ENCODE results near the gene DDX41. TPM values are rescaled to one million over a fixed set of nuclear protein-coding genes. Genes with fewer than 3 reads are reported as not detected.

DDX41 gene
- total and polyA plus RNA-seq, 8 donors: 24.3 to 88.1 (median 42.7) TPM

DNA sequence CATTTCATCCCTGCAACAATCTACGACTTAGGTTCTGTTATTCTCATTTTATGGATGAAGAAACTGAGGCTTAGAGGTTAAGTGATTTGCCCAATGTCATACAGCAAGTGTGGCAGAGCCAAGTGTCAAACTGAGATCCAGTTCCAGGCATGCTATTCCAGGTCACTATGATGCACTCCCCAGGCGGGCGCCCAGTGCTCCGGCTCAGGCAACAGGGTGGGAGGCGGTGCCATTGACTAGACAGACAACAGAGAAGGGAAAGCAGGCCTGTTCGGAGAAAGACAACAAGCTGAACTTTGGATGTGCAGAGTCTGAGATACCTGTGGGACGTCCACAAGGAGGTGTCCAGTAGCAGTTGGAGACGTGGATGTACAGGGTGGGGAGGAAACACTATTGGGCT lies 10.8 kb upstream of the DDX41 start:
- Histone ChIP-seq H3K27ac (no peak overlapping the region), H3K27me3 (no peaks in the 10 kb centered on the region), H3K36me3 (peaks cover 3 to 76% (median 8%) of the 10 kb centered on the region in 3 donors), H3K9me3 (no peaks in the 10 kb centered on the region), H3K4me3 (no peak overlapping the region), H3K4me1 (no peaks in the 10 kb centered on the region)
- DNase-seq (peak in 1 of 6 donors; percentile 23), FAIRE-seq (no peak), ATAC-seq (no peak)
- WGBS, 2 donors: 95 to 96% methylated on average over 8 of the region's 8 CpGs
- intact Hi-C loops (cut with DNase I): no loop called here
- TF ChIP-seq CTCF (IDR thresholded peaks at IDR 0.05): no peak

DNA sequence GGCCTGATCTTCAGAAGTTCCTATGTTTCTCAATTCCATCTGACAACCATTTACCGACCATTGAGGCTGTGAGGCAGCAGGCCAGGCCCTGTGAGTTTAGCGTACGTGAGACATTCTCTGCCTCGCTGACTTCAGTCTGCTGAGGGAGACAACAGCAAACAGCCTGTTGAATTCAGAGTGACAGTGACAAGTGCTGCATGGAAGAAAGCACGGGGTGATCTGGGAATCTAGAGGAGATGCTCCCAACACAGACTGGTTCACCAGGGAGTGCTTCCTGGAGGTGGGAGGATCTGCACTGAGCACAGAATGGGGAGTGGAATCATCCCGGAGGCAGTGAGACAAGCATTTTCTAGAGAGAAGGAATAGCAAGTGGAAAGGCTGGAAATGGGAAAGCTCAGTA lies 10.0 kb upstream of the DDX41 start:
- FAIRE-seq (no peak), DNase-seq (peak in 1 of 6 donors; percentile 8), ATAC-seq (no peak)
- Histone ChIP-seq H3K9me3 (no peaks in the 10 kb centered on the region), H3K4me3 (no peak overlapping the region), H3K4me1 (no peaks in the 10 kb centered on the region), H3K36me3 (peaks cover 3 to 73% (median 8%) of the 10 kb centered on the region in 3 donors), H3K27ac (no peak overlapping the region), H3K27me3 (no peaks in the 10 kb centered on the region)
- 86 to 87% methylated on average over 6 of the region's 6 CpGs for WGBS, 2 donors
- intact Hi-C loops (cut with DNase I): no loop called here
- no peak for TF ChIP-seq CTCF (IDR thresholded peaks at IDR 0.05)

GRCh38 chr5:177526191-177526590 lies 9.4 kb upstream of the DDX41 start:
- DNase-seq (peak in 2 of 6 donors; percentile 9 to 39), FAIRE-seq (no peak), ATAC-seq (no peak)
- Histone ChIP-seq H3K4me1 (no peaks in the 10 kb centered on the region), H3K4me3 (no peak overlapping the region), H3K9me3 (no peaks in the 10 kb centered on the region), H3K36me3 (peaks cover 3 to 72% (median 8%) of the 10 kb centered on the region in 3 donors), H3K27me3 (no peaks in the 10 kb centered on the region), H3K27ac (no peak overlapping the region)
- intact Hi-C loops (cut with DNase I): no loop called here
- TF ChIP-seq CTCF (IDR thresholded peaks at IDR 0.05): no peak
- WGBS, 2 donors: 92 to 94% methylated on average over 4 of the region's 4 CpGs

DNA sequence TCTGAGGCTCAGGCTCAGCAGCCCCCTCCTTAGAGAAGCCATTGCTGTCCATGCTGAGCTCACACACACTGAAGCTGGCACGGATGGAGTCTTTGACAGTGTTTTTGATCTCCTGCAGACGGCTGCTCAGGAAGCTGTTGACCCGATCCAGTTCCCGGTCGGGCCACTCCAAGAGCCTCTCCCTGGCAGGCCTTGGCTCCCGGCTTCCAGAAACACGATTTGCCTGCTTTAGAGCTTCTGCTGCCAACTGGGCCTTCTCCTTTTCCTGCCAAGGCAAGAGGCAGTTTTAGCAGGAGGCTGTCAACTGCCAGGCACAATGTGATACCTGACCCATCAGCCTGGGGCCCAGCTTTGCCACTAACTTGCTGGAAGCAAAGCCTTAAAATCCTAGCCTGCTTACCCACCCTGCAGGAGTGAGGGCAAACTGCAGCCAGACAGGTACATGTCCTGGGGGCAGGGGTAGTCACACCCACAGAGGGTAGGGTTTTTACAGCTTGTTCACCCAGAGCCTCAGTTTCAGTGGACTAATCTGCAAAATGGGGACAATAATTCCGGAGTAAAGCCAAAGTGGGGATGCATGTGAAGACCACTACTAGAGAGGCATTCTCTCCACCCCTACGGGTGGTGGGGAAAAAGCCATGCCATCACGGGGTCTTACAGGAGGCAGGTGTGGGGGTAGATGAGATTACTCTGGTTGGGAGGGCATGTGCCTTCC lies 8.3 kb upstream of the DDX41 start:
- Histone ChIP-seq H3K4me1 (no peaks in the 10 kb centered on the region), H3K27ac (no peak overlapping the region), H3K36me3 (peaks cover 3 to 70% (median 8%) of the 10 kb centered on the region in 3 donors), H3K9me3 (no peaks in the 10 kb centered on the region), H3K27me3 (no peaks in the 10 kb centered on the region), H3K4me3 (no peak overlapping the region)
- FAIRE-seq (no peak), ATAC-seq (no peak), DNase-seq (peak in 1 of 6 donors; percentile 36)
- WGBS, 2 donors: 88 to 94% methylated on average over 10 of the region's 10 CpGs
- TF ChIP-seq CTCF (IDR thresholded peaks at IDR 0.05): no peak
- intact Hi-C loops (cut with DNase I): no loop called here

GRCh38 chr5:177524539-177524900 lies 7.8 kb upstream of the DDX41 start:
- no peak for FAIRE-seq
- intact Hi-C loops (cut with DNase I): no loop called here

More at GRCh38 chr5:177524539-177524900, 7.8 kb upstream of the DDX41 start:
- no peaks in the 10 kb centered on the region for H3K4me1 ChIP-seq
- DNase-seq: no peak
- no peak for TF ChIP-seq CTCF (IDR thresholded peaks at IDR 0.05)
- H3K36me3 ChIP-seq: peaks cover 3 to 65% (median 8%) of the 10 kb centered on the region in 3 donors
- no peaks in the 10 kb centered on the region for H3K9me3 ChIP-seq
- no peak for ATAC-seq
- WGBS, 2 donors: 93% methylated on average over 12 of the region's 12 CpGs
- H3K4me3 ChIP-seq: no peak overlapping the region
- no peak overlapping the region for H3K27ac ChIP-seq
- H3K27me3 ChIP-seq: no peaks in the 10 kb centered on the region

Data from pancreas (tissue), 10 donors.